Measurements from ENCODE around the gene CREM. TPM values are rescaled to one million over a fixed set of nuclear protein-coding genes. Genes with fewer than 3 reads are reported as not detected.

CREM gene
- total and polyA plus RNA-seq, 2 experiments from 2014 or later, result 40.9 to 43.8 TPM

- H2AFZ ChIP-seq, result no peak overlapping the region
- no peak overlapping the region for H3K4me2 ChIP-seq
- H3F3A ChIP-seq (replicated peaks; ENCODE audit: low read depth), result peaks cover 5% of the 10 kb centered on the region; the same call in 1 of the 2 replicates
- Mint-ChIP-seq H3K9me3 (peaks cover 4% of the 10 kb centered on the region; the same call in 2 of the 3 replicates), H3K27ac (no peak overlapping the region), H3K4me3 (no peak overlapping the region), H3K36me3 (ENCODE audit: low read depth) (peaks cover 4% of the 10 kb centered on the region; the same call in 2 of the 3 replicates), H3K27me3 (ENCODE audit: insufficient read depth, low read depth, poor library complexity) (no peaks in the 10 kb centered on the region), H3K4me1 (peaks cover 4% of the 10 kb centered on the region)
- no peak overlapping the region for H3K27ac ChIP-seq (ENCODE audit: low read depth)
- no peaks in the 10 kb centered on the region for H4K20me1 ChIP-seq (replicated peaks; ENCODE audit: insufficient read depth)
- DNase-seq (ENCODE audit: low spot score) (no peak), ATAC-seq (no peak)
- no peaks in the 10 kb centered on the region for H3K36me3 ChIP-seq (ENCODE audit: insufficient read depth)
- H3K79me2 ChIP-seq (replicated peaks; ENCODE audit: insufficient read depth), result peaks cover 17% of the 10 kb centered on the region
- no peak overlapping the region for H3K4me3 ChIP-seq
- H3K27me3 ChIP-seq (ENCODE audit: insufficient read depth), result no peaks in the 10 kb centered on the region
- H3K9me2 ChIP-seq (ENCODE audit: insufficient read depth), result no peaks in the 10 kb centered on the region; the same call in 1 of the 2 replicates
- TF ChIP-seq CREB1 (CRISPR knock-in tag; IDR thresholded peaks at IDR 0.05; ENCODE audit: low read depth), result no peak
- TF ChIP-seq EZH2phosphoT487 (IDR thresholded peaks at IDR 0.05; ENCODE audit: unreplicated experiment), result no peak
- TF ChIP-seq, protein P1, sequence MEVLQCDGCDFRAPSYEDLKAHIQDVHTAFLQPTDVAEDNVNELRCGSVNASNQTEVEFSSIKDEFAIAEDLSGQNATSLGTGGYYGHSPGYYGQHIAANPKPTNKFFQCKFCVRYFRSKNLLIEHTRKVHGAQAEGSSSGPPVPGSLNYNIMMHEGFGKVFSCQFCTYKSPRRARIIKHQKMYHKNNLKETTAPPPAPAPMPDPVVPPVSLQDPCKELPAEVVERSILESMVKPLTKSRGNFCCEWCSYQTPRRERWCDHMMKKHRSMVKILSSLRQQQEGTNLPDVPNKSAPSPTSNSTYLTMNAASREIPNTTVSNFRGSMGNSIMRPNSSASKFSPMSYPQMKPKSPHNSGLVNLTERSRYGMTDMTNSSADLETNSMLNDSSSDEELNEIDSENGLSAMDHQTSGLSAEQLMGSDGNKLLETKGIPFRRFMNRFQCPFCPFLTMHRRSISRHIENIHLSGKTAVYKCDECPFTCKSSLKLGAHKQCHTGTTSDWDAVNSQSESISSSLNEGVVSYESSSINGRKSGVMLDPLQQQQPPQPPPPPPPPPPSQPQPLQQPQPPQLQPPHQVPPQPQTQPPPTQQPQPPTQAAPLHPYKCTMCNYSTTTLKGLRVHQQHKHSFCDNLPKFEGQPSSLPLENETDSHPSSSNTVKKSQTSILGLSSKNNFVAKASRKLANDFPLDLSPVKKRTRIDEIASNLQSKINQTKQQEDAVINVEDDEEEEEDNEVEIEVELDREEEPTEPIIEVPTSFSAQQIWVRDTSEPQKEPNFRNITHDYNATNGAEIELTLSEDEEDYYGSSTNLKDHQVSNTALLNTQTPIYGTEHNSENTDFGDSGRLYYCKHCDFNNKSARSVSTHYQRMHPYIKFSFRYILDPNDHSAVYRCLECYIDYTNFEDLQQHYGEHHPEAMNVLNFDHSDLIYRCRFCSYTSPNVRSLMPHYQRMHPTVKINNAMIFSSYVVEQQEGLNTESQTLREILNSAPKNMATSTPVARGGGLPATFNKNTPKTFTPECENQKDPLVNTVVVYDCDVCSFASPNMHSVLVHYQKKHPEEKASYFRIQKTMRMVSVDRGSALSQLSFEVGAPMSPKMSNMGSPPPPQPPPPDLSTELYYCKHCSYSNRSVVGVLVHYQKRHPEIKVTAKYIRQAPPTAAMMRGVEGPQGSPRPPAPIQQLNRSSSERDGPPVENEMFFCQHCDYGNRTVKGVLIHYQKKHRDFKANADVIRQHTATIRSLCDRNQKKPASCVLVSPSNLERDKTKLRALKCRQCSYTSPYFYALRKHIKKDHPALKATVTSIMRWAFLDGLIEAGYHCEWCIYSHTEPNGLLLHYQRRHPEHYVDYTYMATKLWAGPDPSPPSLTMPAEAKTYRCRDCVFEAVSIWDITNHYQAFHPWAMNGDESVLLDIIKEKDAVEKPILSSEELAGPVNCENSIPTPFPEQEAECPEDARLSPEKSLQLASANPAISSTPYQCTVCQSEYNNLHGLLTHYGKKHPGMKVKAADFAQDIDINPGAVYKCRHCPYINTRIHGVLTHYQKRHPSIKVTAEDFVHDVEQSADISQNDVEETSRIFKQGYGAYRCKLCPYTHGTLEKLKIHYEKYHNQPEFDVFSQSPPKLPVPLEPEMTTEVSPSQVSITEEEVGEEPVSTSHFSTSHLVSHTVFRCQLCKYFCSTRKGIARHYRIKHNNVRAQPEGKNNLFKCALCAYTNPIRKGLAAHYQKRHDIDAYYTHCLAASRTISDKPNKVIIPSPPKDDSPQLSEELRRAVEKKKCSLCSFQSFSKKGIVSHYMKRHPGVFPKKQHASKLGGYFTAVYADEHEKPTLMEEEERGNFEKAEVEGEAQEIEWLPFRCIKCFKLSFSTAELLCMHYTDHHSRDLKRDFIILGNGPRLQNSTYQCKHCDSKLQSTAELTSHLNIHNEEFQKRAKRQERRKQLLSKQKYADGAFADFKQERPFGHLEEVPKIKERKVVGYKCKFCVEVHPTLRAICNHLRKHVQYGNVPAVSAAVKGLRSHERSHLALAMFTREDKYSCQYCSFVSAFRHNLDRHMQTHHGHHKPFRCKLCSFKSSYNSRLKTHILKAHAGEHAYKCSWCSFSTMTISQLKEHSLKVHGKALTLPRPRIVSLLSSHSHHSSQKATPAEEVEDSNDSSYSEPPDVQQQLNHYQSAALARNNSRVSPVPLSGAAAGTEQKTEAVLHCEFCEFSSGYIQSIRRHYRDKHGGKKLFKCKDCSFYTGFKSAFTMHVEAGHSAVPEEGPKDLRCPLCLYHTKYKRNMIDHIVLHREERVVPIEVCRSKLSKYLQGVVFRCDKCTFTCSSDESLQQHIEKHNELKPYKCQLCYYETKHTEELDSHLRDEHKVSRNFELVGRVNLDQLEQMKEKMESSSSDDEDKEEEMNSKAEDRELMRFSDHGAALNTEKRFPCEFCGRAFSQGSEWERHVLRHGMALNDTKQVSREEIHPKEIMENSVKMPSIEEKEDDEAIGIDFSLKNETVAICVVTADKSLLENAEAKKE (CRISPR knock-in tag; IDR thresholded peaks at IDR 0.05), result no peak
- no peak for TF ChIP-seq ZNF114 (CRISPR knock-in tag; IDR thresholded peaks at IDR 0.05)
- TF ChIP-seq REST (IDR thresholded peaks at IDR 0.05; ENCODE audit: unreplicated experiment), result no peak
- TF ChIP-seq ZNF331 (CRISPR knock-in tag; IDR thresholded peaks at IDR 0.05; ENCODE audit: low read depth), result no peak
- TF ChIP-seq, protein P2, sequence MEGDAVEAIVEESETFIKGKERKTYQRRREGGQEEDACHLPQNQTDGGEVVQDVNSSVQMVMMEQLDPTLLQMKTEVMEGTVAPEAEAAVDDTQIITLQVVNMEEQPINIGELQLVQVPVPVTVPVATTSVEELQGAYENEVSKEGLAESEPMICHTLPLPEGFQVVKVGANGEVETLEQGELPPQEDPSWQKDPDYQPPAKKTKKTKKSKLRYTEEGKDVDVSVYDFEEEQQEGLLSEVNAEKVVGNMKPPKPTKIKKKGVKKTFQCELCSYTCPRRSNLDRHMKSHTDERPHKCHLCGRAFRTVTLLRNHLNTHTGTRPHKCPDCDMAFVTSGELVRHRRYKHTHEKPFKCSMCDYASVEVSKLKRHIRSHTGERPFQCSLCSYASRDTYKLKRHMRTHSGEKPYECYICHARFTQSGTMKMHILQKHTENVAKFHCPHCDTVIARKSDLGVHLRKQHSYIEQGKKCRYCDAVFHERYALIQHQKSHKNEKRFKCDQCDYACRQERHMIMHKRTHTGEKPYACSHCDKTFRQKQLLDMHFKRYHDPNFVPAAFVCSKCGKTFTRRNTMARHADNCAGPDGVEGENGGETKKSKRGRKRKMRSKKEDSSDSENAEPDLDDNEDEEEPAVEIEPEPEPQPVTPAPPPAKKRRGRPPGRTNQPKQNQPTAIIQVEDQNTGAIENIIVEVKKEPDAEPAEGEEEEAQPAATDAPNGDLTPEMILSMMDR (conservative IDR thresholded peaks at IDR 0.05; ENCODE audit: low read depth in 2 of 2), result no peak
- TF ChIP-seq POLR2AphosphoS5 (IDR thresholded peaks at IDR 0.05; ENCODE audit: low read depth), result no peak
- no peaks in the 10 kb centered on the region for H3K4me1 ChIP-seq (ENCODE audit: insufficient read depth)
Observed at GRCh38 chr10:35124540-35124939, 2.1 kb upstream of the CREM start.

All from GM23338 (cell line).